Nephron progenitor cell (in vitro differentiated cells): ENCODE measurements around the gene FBXO5.
A peak's percentile ranks its signal among the peaks of the same experiment; 100 is the strongest.

Experiments
- DNase-seq: peaks from one replicate; pipeline ENCODE4 v3.0.0; 2021
- H3K27ac Mint-ChIP-seq: 2 replicates; pipeline ENCODE4 v1.8.0; 2021; ENCODE audit warnings: mild to moderate bottlenecking, moderate library complexity, mixed read lengths
- H3K27me3 Mint-ChIP-seq: 2 replicates; pipeline ENCODE4 v1.8.0; 2021; ENCODE audit warnings: mild to moderate bottlenecking, low read depth, mixed read lengths; ENCODE audit not compliant: poor library complexity
- H3K36me3 Mint-ChIP-seq: 2 replicates; pipeline ENCODE4 v1.8.0; 2021; ENCODE audit warnings: low read depth, mixed read lengths
- H3K4me1 Mint-ChIP-seq: 2 replicates; pipeline ENCODE4 v1.8.0; 2021; ENCODE audit warnings: mixed read lengths
- H3K4me3 Mint-ChIP-seq: 2 replicates; pipeline ENCODE4 v1.8.0; 2021; ENCODE audit warnings: mild to moderate bottlenecking, moderate library complexity, mixed read lengths
- H3K9me3 Mint-ChIP-seq: 2 replicates; pipeline ENCODE4 v1.8.0; 2021; ENCODE audit warnings: mild to moderate bottlenecking, moderate library complexity, mixed read lengths
- TF ChIP-seq, protein P1 (sequence below): fragments of 200-600 bp; sonication (generic); IDR thresholded peaks from 2 replicates; pipeline ENCODE4 v1.5.0; 2021; ENCODE audit warnings: antibody characterized with exemption

FBXO5 gene, protein sequence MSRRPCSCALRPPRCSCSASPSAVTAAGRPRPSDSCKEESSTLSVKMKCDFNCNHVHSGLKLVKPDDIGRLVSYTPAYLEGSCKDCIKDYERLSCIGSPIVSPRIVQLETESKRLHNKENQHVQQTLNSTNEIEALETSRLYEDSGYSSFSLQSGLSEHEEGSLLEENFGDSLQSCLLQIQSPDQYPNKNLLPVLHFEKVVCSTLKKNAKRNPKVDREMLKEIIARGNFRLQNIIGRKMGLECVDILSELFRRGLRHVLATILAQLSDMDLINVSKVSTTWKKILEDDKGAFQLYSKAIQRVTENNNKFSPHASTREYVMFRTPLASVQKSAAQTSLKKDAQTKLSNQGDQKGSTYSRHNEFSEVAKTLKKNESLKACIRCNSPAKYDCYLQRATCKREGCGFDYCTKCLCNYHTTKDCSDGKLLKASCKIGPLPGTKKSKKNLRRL

GRCh38 chr6:152982904-152983636 is at the start of gene FBXO5:
Gene FBXO5, minus strand, starts transcription at chr6:152983041. Its CDS starts 82 bp downstream, at chr6:152982959.
- Mint-ChIP-seq H3K27ac (peak within 1 kb of the TSS; percentile 100), H3K36me3 (peaks cover 32% of the 10 kb centered on the region), H3K4me3 (peak within 1 kb of the TSS; percentile 99), H3K9me3 (no peaks in the 10 kb centered on the region), H3K27me3 (no peaks in the 10 kb centered on the region), H3K4me1 (peaks cover 47% of the 10 kb centered on the region)
- TF ChIP-seq, protein P1, sequence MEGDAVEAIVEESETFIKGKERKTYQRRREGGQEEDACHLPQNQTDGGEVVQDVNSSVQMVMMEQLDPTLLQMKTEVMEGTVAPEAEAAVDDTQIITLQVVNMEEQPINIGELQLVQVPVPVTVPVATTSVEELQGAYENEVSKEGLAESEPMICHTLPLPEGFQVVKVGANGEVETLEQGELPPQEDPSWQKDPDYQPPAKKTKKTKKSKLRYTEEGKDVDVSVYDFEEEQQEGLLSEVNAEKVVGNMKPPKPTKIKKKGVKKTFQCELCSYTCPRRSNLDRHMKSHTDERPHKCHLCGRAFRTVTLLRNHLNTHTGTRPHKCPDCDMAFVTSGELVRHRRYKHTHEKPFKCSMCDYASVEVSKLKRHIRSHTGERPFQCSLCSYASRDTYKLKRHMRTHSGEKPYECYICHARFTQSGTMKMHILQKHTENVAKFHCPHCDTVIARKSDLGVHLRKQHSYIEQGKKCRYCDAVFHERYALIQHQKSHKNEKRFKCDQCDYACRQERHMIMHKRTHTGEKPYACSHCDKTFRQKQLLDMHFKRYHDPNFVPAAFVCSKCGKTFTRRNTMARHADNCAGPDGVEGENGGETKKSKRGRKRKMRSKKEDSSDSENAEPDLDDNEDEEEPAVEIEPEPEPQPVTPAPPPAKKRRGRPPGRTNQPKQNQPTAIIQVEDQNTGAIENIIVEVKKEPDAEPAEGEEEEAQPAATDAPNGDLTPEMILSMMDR: no peak
- peak; percentile 97 for DNase-seq

DNA sequence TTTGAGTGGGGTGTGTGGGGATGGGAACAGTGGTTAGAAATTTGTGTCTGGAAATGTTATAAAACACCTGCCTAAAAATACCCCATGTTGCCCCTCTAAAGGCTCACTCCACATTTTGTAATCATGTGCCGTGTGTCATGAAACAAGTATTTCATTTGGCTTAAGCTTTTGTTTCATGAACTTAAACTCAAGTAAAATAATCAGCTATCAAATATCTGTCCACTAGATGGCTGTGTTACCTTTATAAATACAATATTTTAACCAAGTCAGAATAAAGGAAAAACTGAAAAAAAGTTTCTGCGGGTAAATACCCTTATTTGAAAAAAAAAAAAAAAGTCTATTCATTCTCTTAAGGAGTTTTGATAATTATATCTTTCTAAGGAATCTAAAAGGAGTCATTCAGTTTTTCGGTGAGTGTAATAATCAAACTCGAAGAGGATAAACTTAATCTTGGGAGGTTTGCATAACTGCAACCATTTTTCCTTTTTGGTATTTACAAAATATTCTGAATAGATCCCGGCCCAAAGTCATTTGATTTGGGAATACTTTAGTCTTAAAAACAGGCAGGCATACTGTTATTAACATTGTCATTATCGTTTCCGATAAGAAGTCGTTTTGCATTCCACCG is 49.5 kb upstream of the FBXO5 start:
- TF ChIP-seq, protein P1: peak; percentile 38
- Mint-ChIP-seq H3K36me3 (no peaks in the 10 kb centered on the region), H3K9me3 (no peaks in the 10 kb centered on the region), H3K4me3 (no peak overlapping the region), H3K4me1 (peaks cover 18% of the 10 kb centered on the region), H3K27me3 (peaks cover 4% of the 10 kb centered on the region), H3K27ac (no peak overlapping the region)
- no peak for DNase-seq

DNA sequence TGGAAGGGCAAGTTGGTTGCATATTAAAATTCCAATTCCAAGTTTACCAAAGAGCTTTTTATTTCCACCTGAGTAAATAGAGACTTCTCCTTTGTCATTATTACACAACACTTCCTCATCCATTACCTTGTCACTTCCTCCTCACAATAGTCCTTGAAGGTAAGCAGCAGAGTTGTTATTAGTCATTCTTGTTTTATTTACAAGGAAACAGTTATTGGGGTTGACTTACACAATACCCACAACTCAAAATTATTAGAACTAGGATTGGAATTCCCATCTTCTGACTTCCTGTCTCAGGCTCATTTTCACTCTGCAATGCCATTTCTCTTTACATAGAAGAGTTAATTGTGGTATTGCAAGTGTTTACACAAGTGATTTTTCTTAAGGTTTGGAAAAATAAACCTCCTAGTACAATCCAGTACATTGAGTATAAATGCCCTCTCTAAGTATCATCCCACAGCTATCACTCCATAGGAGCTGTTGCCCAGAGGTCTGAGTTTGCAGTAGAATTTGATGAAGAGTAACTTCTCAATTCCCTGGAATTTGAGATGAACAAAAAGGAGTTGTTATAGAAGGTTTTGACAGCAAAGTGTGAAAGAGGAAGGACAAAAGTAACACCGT is 48.6 kb upstream of the FBXO5 start:
- no peak overlapping the region for H3K27ac Mint-ChIP-seq
- TF ChIP-seq, protein P1: no peak
- peaks cover 4% of the 10 kb centered on the region for H3K27me3 Mint-ChIP-seq
- H3K4me3 Mint-ChIP-seq: no peak overlapping the region
- no peaks in the 10 kb centered on the region for H3K36me3 Mint-ChIP-seq
- no peak for DNase-seq
- no peaks in the 10 kb centered on the region for H3K9me3 Mint-ChIP-seq
- peaks cover 18% of the 10 kb centered on the region for H3K4me1 Mint-ChIP-seq

DNA sequence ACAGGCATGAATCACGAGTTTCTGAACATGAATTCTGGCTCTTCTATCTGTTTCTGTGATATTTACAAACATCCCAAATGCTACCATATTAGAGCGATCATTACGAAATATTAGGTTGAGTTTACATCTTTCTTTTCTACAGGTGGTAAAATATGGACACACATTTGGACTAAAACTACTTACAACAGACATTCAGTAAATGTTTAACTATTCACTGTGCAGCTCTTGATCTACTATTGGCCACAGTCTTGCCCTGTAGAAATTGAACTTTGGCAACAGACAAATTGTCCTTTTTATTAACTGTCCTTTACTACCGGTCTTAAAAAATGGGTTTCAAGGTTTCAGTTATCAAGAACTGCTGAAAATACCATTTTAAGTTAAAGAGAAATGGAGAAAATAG is 46.1 kb upstream of the FBXO5 start:
- TF ChIP-seq, protein P1: no peak
- Mint-ChIP-seq H3K4me3 (no peak overlapping the region), H3K27ac (no peak overlapping the region), H3K4me1 (peaks cover 25% of the 10 kb centered on the region), H3K36me3 (no peaks in the 10 kb centered on the region), H3K9me3 (no peaks in the 10 kb centered on the region), H3K27me3 (no peaks in the 10 kb centered on the region)
- DNase-seq: no peak

GRCh38 chr6:153028286-153028685 is 45.4 kb upstream of the FBXO5 start:
- Mint-ChIP-seq H3K27me3 (no peaks in the 10 kb centered on the region), H3K4me3 (no peak overlapping the region), H3K27ac (no peak overlapping the region), H3K4me1 (peaks cover 25% of the 10 kb centered on the region), H3K36me3 (no peaks in the 10 kb centered on the region), H3K9me3 (no peaks in the 10 kb centered on the region)
- TF ChIP-seq, protein P1: no peak
- no peak for DNase-seq
